Kidney (tissue), 14 donors: ENCODE data around the gene ADORA2A. TPM values are rescaled to one million over a fixed set of nuclear protein-coding genes. Genes with fewer than 3 reads are reported as not detected.
A peak's percentile ranks its signal among the peaks of the same experiment; 100 is the strongest.

Experiments used
- DNase-seq, 5 donors: peaks; one replicate each; pipeline ENCODE4 v3.0.0-alpha.2; 2013 to 2020
- FAIRE-seq: peaks from 2 replicates; lab custom pipeline; 2012; peaks lifted over from hg19 to GRCh38; lab: Jason Lieb, UNC
- H3K27ac ChIP-seq, 2 donors: one replicate each; pipeline ENCODE4 v1.7.0; 2013; ENCODE audit warnings: low read depth in 2 of 2, low read length in 2 of 2, inconsistent platforms in 1 of 2
- H3K27me3 ChIP-seq: one replicate; pipeline ENCODE4 v1.7.1; 2013; ENCODE audit warnings: low read length, inconsistent platforms; ENCODE audit not compliant: control insufficient read depth, insufficient read depth
- H3K36me3 ChIP-seq, 3 donors: one replicate each; pipeline versions ENCODE4 v1.7.0 to v1.7.1; 2013; ENCODE audit warnings: low read length in 3 of 3, control low read depth in 1 of 3, inconsistent platforms in 1 of 3; ENCODE audit not compliant: insufficient read depth in 3 of 3, control insufficient read depth in 2 of 3
- H3K4me1 ChIP-seq, 3 donors: one replicate each; pipeline versions ENCODE4 v1.7.0 to v1.7.1; 2013; ENCODE audit warnings: low read length in 3 of 3, inconsistent platforms in 1 of 3, low read depth in 1 of 3; ENCODE audit not compliant: control insufficient read depth in 2 of 3, insufficient read depth in 2 of 3
- H3K4me3 ChIP-seq, 3 donors: one replicate each; pipeline versions ENCODE4 v1.7.0 to v1.8.1; 2013; ENCODE audit warnings: low read length in 3 of 3, control low read depth in 1 of 3, inconsistent platforms in 1 of 3
- H3K9ac ChIP-seq, 3 donors: one replicate each; pipeline versions ENCODE4 v1.7.0 to v1.7.1; 2013; ENCODE audit warnings: low read length in 3 of 3, control low read depth in 1 of 3, inconsistent platforms in 1 of 3
- H3K9me3 ChIP-seq, 3 donors: one replicate each; pipeline versions ENCODE4 v1.7.0 to v1.7.1; 2013; ENCODE audit warnings: low read length in 3 of 3, control low read depth in 1 of 3, inconsistent platforms in 1 of 3; ENCODE audit not compliant: control insufficient read depth in 2 of 3, insufficient read depth in 1 of 3
- CTCF ChIP-seq: IDR thresholded peaks from 3 replicates; pipeline ENCODE4 v1.5.1; 2012; ENCODE audit warnings: mild to moderate bottlenecking, moderate library complexity, borderline replicate concordance; ENCODE audit not compliant: insufficient read depth; ENCODE audit errors: extremely low read depth
- intact Hi-C: fragments of 100-400 bp; cut with DNase I; formaldehyde crosslinking; loops from one replicate; pipeline ENCODE4 v1.11.1; 2022
- polyA plus RNA-seq: library from polyadenylated mRNA; stranded (reverse); fragments of 350-450 nt; fragmentation: Illumina TruSeq; extraction: RNeasy Lipid Tissue Mini Kit (QIAGEN cat#74804); gene quantifications from one replicate; pipeline ENCODE4 v1.2.3, GENCODE V29; 2014; ENCODE audit warnings: low read depth, low replicate concordance; ENCODE audit not compliant: insufficient read depth
- total RNA-seq: library from RNA; stranded (reverse); fragmentation: NEBNext Ultra II Directional; extraction: Animal tissue kit (Norgen Biotek cat#: 25700); gene quantifications from one replicate; pipeline ENCODE4 v1.2.1, GENCODE V29; 2021
- donor health status: control.
- donor health status: control.
- donor health status: control.
- donor health status: control.
- donor health status: control.
- donor health status: DM: yes; HTN: yes; CAD: no.
- donor health status: Normal renal cell carcinoma (clear cell type).

The ADORA2A gene
- total and polyA plus RNA-seq, 2 donors from 2014 or later = 6.1 to 6.9 TPM

- TF ChIP-seq CTCF = no peak
- peak in 2 of 5 donors; percentile 58 to 79 for DNase-seq
- H3K4me1 ChIP-seq = peaks cover 0 to 45% (median 27%) of the 10 kb centered on the region in 3 donors
- H3K9ac ChIP-seq = no peak overlapping the region
- no peaks in the 10 kb centered on the region for H3K9me3 ChIP-seq
- H3K27ac ChIP-seq = peak overlapping the region; percentile 61 to 66
- FAIRE-seq = no peak
- H3K27me3 ChIP-seq = no peaks in the 10 kb centered on the region
- peaks cover 0 to 1% (median 0%) of the 10 kb centered on the region in 3 donors for H3K36me3 ChIP-seq
- H3K4me3 ChIP-seq = no peak overlapping the region
- intact Hi-C loops = no loop called here
Measured at GRCh38 chr22:24435861-24436371, 8.5 kb downstream of the ADORA2A start.

GRCh38 chr22:24436553-24436952, 9.2 kb downstream of the ADORA2A start:
- Histone ChIP-seq H3K36me3 (peaks cover 0 to 4% (median 3%) of the 10 kb centered on the region in 3 donors), H3K9me3 (no peaks in the 10 kb centered on the region), H3K4me3 (no peak overlapping the region), H3K9ac (no peak overlapping the region), H3K27ac (peak overlapping the region; percentile 61 to 66), H3K27me3 (no peaks in the 10 kb centered on the region), H3K4me1 (peaks cover 0 to 42% (median 27%) of the 10 kb centered on the region in 3 donors)
- TF ChIP-seq CTCF = no peak
- DNase-seq (peak in 1 of 5 donors; percentile 63), FAIRE-seq (no peak)
- intact Hi-C loops = no loop called here

GRCh38 chr22:24437091-24437490, 9.7 kb downstream of the ADORA2A start:
- peaks cover 0 to 37% (median 26%) of the 10 kb centered on the region in 3 donors for H3K4me1 ChIP-seq
- no peak for TF ChIP-seq CTCF
- intact Hi-C loops = no loop called here

More at GRCh38 chr22:24437091-24437490, 9.7 kb downstream of the ADORA2A start:
- DNase-seq (peak in 1 of 5 donors; percentile 49), FAIRE-seq (no peak)
- Histone ChIP-seq H3K9me3 (no peaks in the 10 kb centered on the region), H3K27me3 (no peaks in the 10 kb centered on the region), H3K27ac (no peak overlapping the region), H3K4me3 (no peak overlapping the region), H3K36me3 (peaks cover 0 to 4% (median 3%) of the 10 kb centered on the region in 3 donors), H3K9ac (no peak overlapping the region)
